ENCODE results near the gene SEMA3D. TPM values are rescaled to one million over a fixed set of nuclear protein-coding genes. Genes with fewer than 3 reads are reported as not detected.

Gene SEMA3D
- total RNA-seq, 1 experiment from 2014 or later = 2.0 TPM

GRCh38 chr7:85061456-85061855 is 125.4 kb downstream of the SEMA3D start:
- Mint-ChIP-seq H3K9me3 (ENCODE audit: low read depth, unreplicated experiment) (no peaks in the 10 kb centered on the region), H3K27me3 (ENCODE audit: unreplicated experiment) (no peaks in the 10 kb centered on the region), H3K4me1 (ENCODE audit: low read depth, unreplicated experiment) (no peaks in the 10 kb centered on the region), H3K4me3 (ENCODE audit: low read depth, unreplicated experiment) (no peak overlapping the region), H3K27ac (ENCODE audit: unreplicated experiment) (no peak overlapping the region), H3K36me3 (ENCODE audit: insufficient read depth, unreplicated experiment) (no peaks in the 10 kb centered on the region)
- DNase-seq = no peak
- BruUV-seq (replicated peaks) = no TSS peak
- no peak for TF ChIP-seq CTCF (IDR thresholded peaks at IDR 0.05; ENCODE audit: unreplicated experiment)
- CTCF ChIA-PET = no interaction called here
- intact Hi-C loops (cut with micrococcal nuclease; ENCODE audit: unreplicated experiment) = no loop called here

- no peak for TF ChIP-seq CTCF (IDR thresholded peaks at IDR 0.05; ENCODE audit: unreplicated experiment)
- CTCF ChIA-PET = no interaction called here
- BruUV-seq (replicated peaks) = no TSS peak
- DNase-seq = no peak
- no peak overlapping the region for H3K4me3 Mint-ChIP-seq (ENCODE audit: low read depth, unreplicated experiment)
- no peaks in the 10 kb centered on the region for H3K4me1 Mint-ChIP-seq (ENCODE audit: low read depth, unreplicated experiment)
- no peaks in the 10 kb centered on the region for H3K9me3 Mint-ChIP-seq (ENCODE audit: low read depth, unreplicated experiment)
- no peaks in the 10 kb centered on the region for H3K36me3 Mint-ChIP-seq (ENCODE audit: insufficient read depth, unreplicated experiment)
- H3K27ac Mint-ChIP-seq (ENCODE audit: unreplicated experiment) = no peak overlapping the region
- H3K27me3 Mint-ChIP-seq (ENCODE audit: unreplicated experiment) = no peaks in the 10 kb centered on the region
- intact Hi-C loops (cut with micrococcal nuclease; ENCODE audit: unreplicated experiment) = no loop called here
Measured at GRCh38 chr7:85060696-85061095, 126.2 kb downstream of the SEMA3D start.

GRCh38 chr7:85055906-85056305 is 130.9 kb downstream of the SEMA3D start:
- H3K4me1 Mint-ChIP-seq (ENCODE audit: low read depth, unreplicated experiment) = no peaks in the 10 kb centered on the region
- H3K4me3 Mint-ChIP-seq (ENCODE audit: low read depth, unreplicated experiment) = no peak overlapping the region
- no peak for TF ChIP-seq CTCF (IDR thresholded peaks at IDR 0.05; ENCODE audit: unreplicated experiment)
- CTCF ChIA-PET = no interaction called here
- no peaks in the 10 kb centered on the region for H3K36me3 Mint-ChIP-seq (ENCODE audit: insufficient read depth, unreplicated experiment)
- no peak for DNase-seq
- H3K9me3 Mint-ChIP-seq (ENCODE audit: low read depth, unreplicated experiment) = no peaks in the 10 kb centered on the region
- BruUV-seq (replicated peaks) = no TSS peak
- no peak overlapping the region for H3K27ac Mint-ChIP-seq (ENCODE audit: unreplicated experiment)
- no peaks in the 10 kb centered on the region for H3K27me3 Mint-ChIP-seq (ENCODE audit: unreplicated experiment)
- intact Hi-C loops (cut with micrococcal nuclease; ENCODE audit: unreplicated experiment) = loop anchor here (10.0 kb wide), 1 partner anchor 109 kb away; no protein-coding TSS in a partner anchor

- no peaks in the 10 kb centered on the region for H3K9me3 Mint-ChIP-seq (ENCODE audit: low read depth, unreplicated experiment)
- BruUV-seq (replicated peaks) = no TSS peak
- H3K4me3 Mint-ChIP-seq (ENCODE audit: low read depth, unreplicated experiment) = no peak overlapping the region
- H3K27ac Mint-ChIP-seq (ENCODE audit: unreplicated experiment) = no peak overlapping the region
- no peak for DNase-seq
- no peaks in the 10 kb centered on the region for H3K27me3 Mint-ChIP-seq (ENCODE audit: unreplicated experiment)
- intact Hi-C loops (cut with micrococcal nuclease; ENCODE audit: unreplicated experiment) = loop anchor here (10.0 kb wide), 1 partner anchor 110 kb away; no protein-coding TSS in a partner anchor
- H3K4me1 Mint-ChIP-seq (ENCODE audit: low read depth, unreplicated experiment) = no peaks in the 10 kb centered on the region
- no peak for TF ChIP-seq CTCF (IDR thresholded peaks at IDR 0.05; ENCODE audit: unreplicated experiment)
- CTCF ChIA-PET = interaction anchor here (0.9 kb wide), 1 partner anchor 19 kb away, joined by 3 read pairs; no protein-coding TSS in a partner anchor
- H3K36me3 Mint-ChIP-seq (ENCODE audit: insufficient read depth, unreplicated experiment) = no peaks in the 10 kb centered on the region
Measured at GRCh38 chr7:85055196-85055595, 131.7 kb downstream of the SEMA3D start.
